ENCODE data around the gene NOL7. TPM values are rescaled to one million over a fixed set of nuclear protein-coding genes. Genes with fewer than 3 reads are reported as not detected.

The NOL7 gene
- total and polyA plus RNA-seq, 9 of the 15 experiments (the other 6 are each of a cell fraction or from before 2014, with no cell fraction given) = 19.4 to 235 (median 157) TPM

GRCh38 chr6:13614926-13615791 lies at the start of gene NOL7 (continued):
- TF ChIP-seq, protein P1, sequence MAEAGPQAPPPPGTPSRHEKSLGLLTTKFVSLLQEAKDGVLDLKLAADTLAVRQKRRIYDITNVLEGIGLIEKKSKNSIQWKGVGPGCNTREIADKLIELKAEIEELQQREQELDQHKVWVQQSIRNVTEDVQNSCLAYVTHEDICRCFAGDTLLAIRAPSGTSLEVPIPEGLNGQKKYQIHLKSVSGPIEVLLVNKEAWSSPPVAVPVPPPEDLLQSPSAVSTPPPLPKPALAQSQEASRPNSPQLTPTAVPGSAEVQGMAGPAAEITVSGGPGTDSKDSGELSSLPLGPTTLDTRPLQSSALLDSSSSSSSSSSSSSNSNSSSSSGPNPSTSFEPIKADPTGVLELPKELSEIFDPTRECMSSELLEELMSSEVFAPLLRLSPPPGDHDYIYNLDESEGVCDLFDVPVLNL (CRISPR knock-in tag; IDR thresholded peaks at IDR 0.05; ENCODE audit: low read depth) = peak; percentile 75
- no peak; a peak in 1 of 4 replicates for TF ChIP-seq ETV6 (IDR thresholded peaks at IDR 0.05; ENCODE audit: borderline replicate concordance in 1 of 2, low read depth in 2 of 2, low read length in 1 of 2)
- TF ChIP-seq ETV6 (CRISPR knock-in tag; IDR thresholded peaks at IDR 0.05; ENCODE audit: borderline replicate concordance) = no peak
- peak; percentile 97 for TF ChIP-seq ZBTB2 (IDR thresholded peaks at IDR 0.05)
- TF ChIP-seq NR2F6 (CRISPR knock-in tag; IDR thresholded peaks at IDR 0.05) = peak; percentile 87; the same call in 1 of the 2 replicates
- TF ChIP-seq JUN (IDR thresholded peaks at IDR 0.05; ENCODE audit: borderline replicate concordance, low read depth, low read length) = peak; percentile 82; the same call in 1 of the 2 replicates
- no peak; the same call in none of the 2 replicates for TF ChIP-seq JUN (CRISPR knock-in tag; IDR thresholded peaks at IDR 0.05; ENCODE audit: borderline replicate concordance)
- 0 out of 2 replicates have a peak, but pooled peaks have one; percentile 25 for TF ChIP-seq RBM14 (IDR thresholded peaks at IDR 0.05; ENCODE audit: borderline replicate concordance, insufficient read depth, low read depth, low read length)
- TF ChIP-seq SRF (CRISPR knock-in tag; IDR thresholded peaks at IDR 0.05) = peak; percentile 9 to 10; a peak in 1 of 4 replicates
- TF ChIP-seq ZNF311 (CRISPR knock-in tag; IDR thresholded peaks at IDR 0.05) = no peak
- TF ChIP-seq TBL1XR1 (IDR thresholded peaks at IDR 0.05; ENCODE audit: low read length in 2 of 2) = peak; percentile 69 to 99
- TF ChIP-seq STAT5B (CRISPR knock-in tag; IDR thresholded peaks at IDR 0.05) = no peak
- TF ChIP-seq MAZ (CRISPR knock-in tag; conservative IDR thresholded peaks at IDR 0.05 in 1 of 2, IDR thresholded peaks at IDR 0.05 in 1 of 2) = peak; percentile 70 to 92; a peak in 3 of 4 replicates
- no peak for TF ChIP-seq KAT8 (IDR thresholded peaks at IDR 0.05; ENCODE audit: low read depth)
- TF ChIP-seq, protein P2, sequence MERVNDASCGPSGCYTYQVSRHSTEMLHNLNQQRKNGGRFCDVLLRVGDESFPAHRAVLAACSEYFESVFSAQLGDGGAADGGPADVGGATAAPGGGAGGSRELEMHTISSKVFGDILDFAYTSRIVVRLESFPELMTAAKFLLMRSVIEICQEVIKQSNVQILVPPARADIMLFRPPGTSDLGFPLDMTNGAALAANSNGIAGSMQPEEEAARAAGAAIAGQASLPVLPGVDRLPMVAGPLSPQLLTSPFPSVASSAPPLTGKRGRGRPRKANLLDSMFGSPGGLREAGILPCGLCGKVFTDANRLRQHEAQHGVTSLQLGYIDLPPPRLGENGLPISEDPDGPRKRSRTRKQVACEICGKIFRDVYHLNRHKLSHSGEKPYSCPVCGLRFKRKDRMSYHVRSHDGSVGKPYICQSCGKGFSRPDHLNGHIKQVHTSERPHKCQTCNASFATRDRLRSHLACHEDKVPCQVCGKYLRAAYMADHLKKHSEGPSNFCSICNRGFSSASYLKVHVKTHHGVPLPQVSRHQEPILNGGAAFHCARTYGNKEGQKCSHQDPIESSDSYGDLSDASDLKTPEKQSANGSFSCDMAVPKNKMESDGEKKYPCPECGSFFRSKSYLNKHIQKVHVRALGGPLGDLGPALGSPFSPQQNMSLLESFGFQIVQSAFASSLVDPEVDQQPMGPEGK (CRISPR knock-in tag; IDR thresholded peaks at IDR 0.05; ENCODE audit: borderline replicate concordance) = no peak
- TF ChIP-seq ZNF133 (CRISPR knock-in tag; IDR thresholded peaks at IDR 0.05) = no peak
- TF ChIP-seq KLF6 (CRISPR knock-in tag; IDR thresholded peaks at IDR 0.05; ENCODE audit: borderline replicate concordance) = no peak
- peak; percentile 9; the same call in 1 of the 2 replicates for TF ChIP-seq MAFK (IDR thresholded peaks at IDR 0.05; ENCODE audit: low read length)
- TF ChIP-seq NFRKB (IDR thresholded peaks at IDR 0.05; ENCODE audit: low read depth) = peak; percentile 75
- peak; percentile 39; the same call in 1 of the 2 replicates for TF ChIP-seq STAT5A (IDR thresholded peaks at IDR 0.05; ENCODE audit: borderline replicate concordance, low read length)
- peak; percentile 68 for TF ChIP-seq GTF2A2 (tag; IDR thresholded peaks at IDR 0.05)
